SK-N-MC (cell line): Measurements from ENCODE around the gene TFEC.
"Not testable (repeated sequence)": the region's sequence is repeated elsewhere in the genome, so short reads cannot be mapped to it uniquely, and the experiment has no call there.

Experiments used
- DNase-seq: peaks from one replicate; pipeline ENCODE4 v3.0.0-alpha.2; 2011; ENCODE audit warnings: low read depth, low spot score
- H3K27ac ChIP-seq: fragments of 200-600 bp; sonication (generic); 2 replicates; pipeline ENCODE4 v1.5.1; 2016; ENCODE audit warnings: mixed run types
- H3K36me3 ChIP-seq: fragments of 200-600 bp; sonication (generic); 2 replicates; pipeline ENCODE4 v1.6.1; 2017; ENCODE audit warnings: antibody characterized with exemption, low read length, mixed read lengths; ENCODE audit not compliant: insufficient read depth
- H3K4me3 ChIP-seq: fragments of 200-600 bp; sonication (generic); 2 replicates; pipeline ENCODE4 v1.5.1; 2016
- H3K9ac ChIP-seq: fragments of 200-600 bp; sonication (generic); 2 replicates; pipeline ENCODE4 v1.8.0; 2017; ENCODE audit warnings: mixed run types, mixed read lengths; ENCODE audit not compliant: insufficient read length
- H3K9me3 ChIP-seq: fragments of 200-600 bp; sonication (generic); 2 replicates; pipeline ENCODE4 v1.6.1; 2017; ENCODE audit warnings: low read depth, mild to moderate bottlenecking, antibody characterized with exemption, low read length, moderate library complexity, mixed read lengths
- EZH2 ChIP-seq: fragments of 200-600 bp; sonication (generic); IDR thresholded peaks from one replicate; pipeline ENCODE4 v1.6.1; 2017; ENCODE audit warnings: antibody characterized with exemption
- FOXP2 ChIP-seq: optimal IDR thresholded peaks from 2 replicates; pipeline ENCODE3; 2011; ENCODE audit warnings: mild to moderate bottlenecking, moderate library complexity; ENCODE audit not compliant: insufficient read depth; ENCODE audit errors: extremely low read length, control extremely low read depth
- POLR2AphosphoS5 ChIP-seq: IDR thresholded peaks from 2 replicates; pipeline ENCODE4 v1.6.1; 2012; ENCODE audit warnings: mild to moderate bottlenecking, low read depth, low read length, borderline replicate concordance

Gene TFEC

GRCh38 chr7:115933471-115933870 lies 97.1 kb downstream of the TFEC start:
- DNase-seq, result peak; percentile 82
- Histone ChIP-seq H3K36me3 (no peaks in the 10 kb centered on the region), H3K27ac (peak overlapping the region; percentile 77), H3K4me3 (peak overlapping the region; percentile 17; the same call in 1 of the 2 replicates), H3K9me3 (no peaks in the 10 kb centered on the region), H3K9ac (no peak overlapping the region)
- TF ChIP-seq POLR2AphosphoS5 (peak; percentile 23; the same call in 1 of the 2 replicates), FOXP2 (no peak)

DNA sequence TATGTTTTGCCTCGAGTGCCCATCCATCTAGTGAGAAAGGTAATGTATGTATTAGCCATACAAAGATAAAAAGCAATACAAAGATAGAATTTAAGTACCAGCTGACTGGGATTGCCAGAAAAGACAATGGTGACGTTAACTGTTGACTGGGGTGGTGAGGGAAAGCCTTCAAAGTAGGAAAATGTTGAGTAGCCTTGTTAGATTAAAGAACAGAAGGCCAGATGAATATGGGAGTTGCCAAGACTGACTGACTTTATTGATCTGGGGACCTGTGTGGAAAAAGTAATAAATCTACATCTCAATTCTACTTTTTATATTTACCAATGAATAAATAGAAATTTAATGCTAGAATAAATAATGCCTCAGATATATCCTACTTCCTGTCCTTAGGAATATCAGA lies 97.7 kb downstream of the TFEC start:
- Histone ChIP-seq H3K9ac (no peak overlapping the region), H3K27ac (peak overlapping the region; percentile 77), H3K4me3 (peak overlapping the region; percentile 17; the same call in 1 of the 2 replicates), H3K9me3 (no peaks in the 10 kb centered on the region), H3K36me3 (no peaks in the 10 kb centered on the region)
- no peak for DNase-seq
- no peak for TF ChIP-seq FOXP2
- TF ChIP-seq POLR2AphosphoS5, result no peak
- no peak for TF ChIP-seq EZH2

- not testable (repeated sequence) for H3K4me3 ChIP-seq, H3K36me3 ChIP-seq, H3K27ac ChIP-seq, H3K9me3 ChIP-seq, H3K9ac ChIP-seq, DNase-seq
These were observed 100.4 kb downstream of the TFEC start for GRCh38 chr7:115930184-115930583.

DNA sequence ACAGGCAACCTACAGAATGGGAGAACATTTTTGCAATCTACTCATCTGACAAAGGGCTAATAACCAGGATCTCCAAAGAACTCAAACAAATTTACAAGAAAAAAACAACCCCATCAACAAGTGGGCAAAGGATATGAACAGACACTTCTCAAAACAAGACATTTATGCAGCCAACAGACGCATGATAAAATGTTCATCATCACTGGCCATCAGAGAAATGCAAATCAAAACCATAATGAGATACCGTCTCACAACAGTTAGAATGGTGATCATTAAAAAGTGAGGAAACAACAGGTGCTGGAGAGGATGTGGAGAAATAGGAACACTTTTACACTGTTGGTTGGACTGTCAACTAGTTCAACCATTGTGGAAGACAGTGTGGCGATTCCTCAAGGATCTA lies 100.8 kb downstream of the TFEC start:
- H3K36me3 ChIP-seq, H3K9ac ChIP-seq, DNase-seq, H3K9me3 ChIP-seq, H3K27ac ChIP-seq, H3K4me3 ChIP-seq: not testable (repeated sequence)

GRCh38 chr7:115924411-115924810 lies 106.2 kb downstream of the TFEC start:
- no peak overlapping the region for H3K27ac ChIP-seq
- no peak for DNase-seq

DNA sequence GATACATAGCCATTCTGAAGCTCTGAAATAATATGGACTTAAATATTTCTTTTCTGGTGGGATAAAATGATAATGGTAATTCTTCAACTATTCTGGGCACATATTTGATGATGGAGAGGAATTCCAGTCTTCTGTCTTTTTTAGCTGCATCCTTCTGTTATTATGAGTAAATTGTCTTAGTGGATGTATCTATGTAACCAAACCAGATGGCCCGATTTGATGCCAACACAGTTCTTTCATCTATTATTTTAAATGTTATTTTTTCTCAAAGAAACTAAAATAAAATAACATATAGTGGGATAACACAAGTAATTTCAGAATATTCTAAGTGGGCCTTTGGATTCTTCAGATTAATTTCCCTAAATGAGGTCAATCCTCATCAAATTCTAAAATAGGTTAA lies 110.2 kb downstream of the TFEC start:
- Histone ChIP-seq H3K4me3 (no peak overlapping the region), H3K27ac (no peak overlapping the region), H3K36me3 (no peaks in the 10 kb centered on the region), H3K9ac (no peak overlapping the region), H3K9me3 (no peaks in the 10 kb centered on the region)
- no peak for DNase-seq
- TF ChIP-seq POLR2AphosphoS5 (no peak), EZH2 (no peak), FOXP2 (no peak)

More at GRCh38 chr7:115924411-115924810, 106.2 kb downstream of the TFEC start:
- no peak overlapping the region for H3K9ac ChIP-seq
- no peaks in the 10 kb centered on the region for H3K36me3 ChIP-seq
- no peak for TF ChIP-seq POLR2AphosphoS5
- no peak for TF ChIP-seq EZH2
- no peak for TF ChIP-seq FOXP2
- no peak overlapping the region for H3K4me3 ChIP-seq
- H3K9me3 ChIP-seq, result no peaks in the 10 kb centered on the region

- H3K36me3 ChIP-seq, result no peaks in the 10 kb centered on the region
- H3K9me3 ChIP-seq, result no peaks in the 10 kb centered on the region
- TF ChIP-seq POLR2AphosphoS5 (no peak), EZH2 (no peak), FOXP2 (no peak)
- H3K4me3 ChIP-seq, result no peak overlapping the region
- no peak for DNase-seq
- H3K9ac ChIP-seq, result peak overlapping the region; percentile 9
- peak overlapping the region; percentile 88 for H3K27ac ChIP-seq
These were observed 115.6 kb downstream of the TFEC start for GRCh38 chr7:115914951-115915350.

GRCh38 chr7:115911465-115911864 lies 119.1 kb downstream of the TFEC start:
- Histone ChIP-seq H3K36me3 (no peaks in the 10 kb centered on the region), H3K27ac (peak overlapping the region; percentile 94), H3K9me3 (no peaks in the 10 kb centered on the region), H3K4me3 (peak overlapping the region; percentile 67), H3K9ac (peak overlapping the region; percentile 78)
- TF ChIP-seq FOXP2 (no peak), POLR2AphosphoS5 (no peak), EZH2 (no peak)
- no peak for DNase-seq

DNA sequence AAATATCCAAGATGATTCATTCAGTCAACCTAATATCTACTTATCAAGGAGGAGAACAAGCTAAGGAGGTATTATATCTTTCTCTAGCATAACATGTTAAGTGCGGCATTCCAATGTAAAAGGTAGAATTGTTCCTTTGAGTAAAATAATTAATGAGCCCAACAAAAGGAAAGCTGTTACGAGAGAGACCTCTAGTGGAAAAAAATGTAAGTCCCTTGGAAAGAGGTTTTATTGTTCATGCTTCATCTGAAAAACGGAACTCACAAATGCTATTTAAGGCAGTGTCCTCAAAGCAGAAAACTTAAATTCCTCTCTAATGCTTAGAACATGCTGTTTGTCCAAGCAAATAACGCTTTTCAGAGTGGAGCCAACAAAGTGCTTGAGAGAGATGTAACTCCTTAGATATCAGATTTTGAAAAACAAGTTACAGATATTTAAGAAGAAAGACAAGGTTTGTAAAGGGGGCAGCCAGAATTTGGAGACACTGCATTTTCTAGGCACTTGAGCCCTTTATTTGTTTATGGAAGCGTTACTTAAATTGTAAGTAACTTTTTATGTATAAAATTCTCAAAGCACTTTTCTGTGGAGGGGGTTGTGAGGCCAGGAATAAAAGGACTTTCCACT lies 119.9 kb downstream of the TFEC start:
- TF ChIP-seq POLR2AphosphoS5 (no peak), FOXP2 (no peak), EZH2 (no peak)
- peak overlapping the region; percentile 78 for H3K9ac ChIP-seq
- DNase-seq, result peak; percentile 88
- H3K36me3 ChIP-seq, result no peaks in the 10 kb centered on the region
- peak overlapping the region; percentile 94 for H3K27ac ChIP-seq
- no peaks in the 10 kb centered on the region for H3K9me3 ChIP-seq
- peak overlapping the region; percentile 67 for H3K4me3 ChIP-seq
